SK-N-SH treated with all-trans-retinoic acid at 6 μM for 48 hours (cell line): Measurements from ENCODE around the gene UBAP2.

ENCODE experiments used
- CREB5 ChIP-seq: fragments of 250-450 bp; sonication (Bioruptor Pico); IDR thresholded peaks from 2 replicates; pipeline ENCODE4 v1.5.1; 2020; ENCODE audit warnings: low read depth, mild to moderate bottlenecking, moderate library complexity
- CSRNP3 ChIP-seq: fragments of 250-450 bp; sonication (Bioruptor Pico); IDR thresholded peaks from 2 replicates; pipeline ENCODE4 v1.5.1; 2021; ENCODE audit warnings: mild to moderate bottlenecking, moderate library complexity
- GLIS3 ChIP-seq: fragments of 250-450 bp; sonication (Bioruptor Pico); IDR thresholded peaks from 2 replicates; pipeline ENCODE4 v1.5.0; 2020; ENCODE audit warnings: mild to moderate bottlenecking, moderate library complexity
- OSR1 ChIP-seq: fragments of 250-450 bp; sonication (Bioruptor Pico); IDR thresholded peaks from 2 replicates; pipeline ENCODE4 v1.8.0; 2022; ENCODE audit warnings: moderate library complexity, mild to moderate bottlenecking, inconsistent platforms
- PATZ1 ChIP-seq: fragments of 250-450 bp; sonication (Bioruptor Pico); IDR thresholded peaks from 2 replicates; pipeline ENCODE4 v1.8.0; 2020; ENCODE audit warnings: mild to moderate bottlenecking, moderate library complexity, borderline replicate concordance
- SNAI2 ChIP-seq: fragments of 250-450 bp; sonication (Bioruptor Pico); IDR thresholded peaks from 2 replicates; pipeline ENCODE4 v1.5.0; 2020; ENCODE audit warnings: mild to moderate bottlenecking, moderate library complexity
- ZC3H10 ChIP-seq: fragments of 250-450 bp; sonication (Bioruptor Pico); IDR thresholded peaks from 2 replicates; pipeline ENCODE4 v1.5.1; 2021; ENCODE audit warnings: mild to moderate bottlenecking, moderate library complexity
- ZFP3 ChIP-seq: fragments of 250-450 bp; sonication (Bioruptor Pico); IDR thresholded peaks from 2 replicates; pipeline ENCODE4 v1.5.0; 2020; ENCODE audit warnings: mild to moderate bottlenecking, moderate library complexity
- ZNF565 ChIP-seq: fragments of 450-650 bp; formaldehyde crosslinking; conservative IDR thresholded peaks from 2 replicates; pipeline ENCODE4 v1.5.0; 2020; ENCODE audit warnings: low read depth, mild to moderate bottlenecking, moderate library complexity
- ZNF70 ChIP-seq: fragments of 450-650 bp; formaldehyde crosslinking; IDR thresholded peaks from 2 replicates; pipeline ENCODE4 v1.5.0; 2020; ENCODE audit warnings: mild to moderate bottlenecking, moderate library complexity

- TF ChIP-seq SNAI2 (CRISPR knock-in tag) (no peak), ZNF70 (no peak), GLIS3 (CRISPR knock-in tag) (no peak), CREB5 (no peak), PATZ1 (CRISPR knock-in tag) (no peak), ZC3H10 (no peak), CSRNP3 (no peak), ZNF565 (no peak), OSR1 (CRISPR knock-in tag) (no peak), ZFP3 (no peak)
Observed at GRCh38 chr9:33908114-33908513, 140.6 kb downstream of the UBAP2 start.
